ENCODE measurements around the gene LCMT2.

GRCh38 chr15:43347114-43347513, 16.7 kb upstream of the LCMT2 start:
- TF ChIP-seq, protein P1, sequence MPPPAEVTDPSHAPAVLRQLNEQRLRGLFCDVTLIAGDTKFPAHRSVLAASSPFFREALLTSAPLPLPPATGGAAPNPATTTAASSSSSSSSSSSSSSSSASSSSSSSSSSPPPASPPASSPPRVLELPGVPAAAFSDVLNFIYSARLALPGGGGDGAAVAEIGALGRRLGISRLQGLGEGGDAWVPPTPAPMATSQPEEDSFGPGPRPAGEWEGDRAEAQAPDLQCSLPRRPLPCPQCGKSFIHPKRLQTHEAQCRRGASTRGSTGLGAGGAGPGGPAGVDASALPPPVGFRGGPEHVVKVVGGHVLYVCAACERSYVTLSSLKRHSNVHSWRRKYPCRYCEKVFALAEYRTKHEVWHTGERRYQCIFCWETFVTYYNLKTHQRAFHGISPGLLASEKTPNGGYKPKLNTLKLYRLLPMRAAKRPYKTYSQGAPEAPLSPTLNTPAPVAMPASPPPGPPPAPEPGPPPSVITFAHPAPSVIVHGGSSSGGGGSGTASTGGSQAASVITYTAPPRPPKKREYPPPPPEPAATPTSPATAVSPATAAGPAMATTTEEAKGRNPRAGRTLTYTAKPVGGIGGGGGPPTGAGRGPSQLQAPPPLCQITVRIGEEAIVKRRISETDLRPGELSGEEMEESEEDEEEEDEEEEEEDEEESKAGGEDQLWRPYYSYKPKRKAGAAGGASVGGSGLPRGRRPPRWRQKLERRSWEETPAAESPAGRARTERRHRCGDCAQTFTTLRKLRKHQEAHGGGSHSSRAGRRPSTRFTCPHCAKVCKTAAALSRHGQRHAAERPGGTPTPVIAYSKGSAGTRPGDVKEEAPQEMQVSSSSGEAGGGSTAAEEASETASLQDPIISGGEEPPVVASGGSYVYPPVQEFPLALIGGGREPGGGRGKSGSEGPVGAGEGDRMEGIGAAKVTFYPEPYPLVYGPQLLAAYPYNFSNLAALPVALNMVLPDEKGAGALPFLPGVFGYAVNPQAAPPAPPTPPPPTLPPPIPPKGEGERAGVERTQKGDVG (CRISPR knock-in tag; IDR thresholded peaks at IDR 0.05): no peak
- TF ChIP-seq TCF3 (IDR thresholded peaks at IDR 0.05; ENCODE audit: borderline replicate concordance, insufficient read depth, low read depth, low read length): no peak
- TF ChIP-seq E2F4 (IDR thresholded peaks at IDR 0.05; ENCODE audit: low read depth, low read length): no peak
- TF ChIP-seq STAT3 (IDR thresholded peaks at IDR 0.05; ENCODE audit: low read depth, low read length): no peak
- TF ChIP-seq CTCF (IDR thresholded peaks at IDR 0.05 in 2 of 3, conservative IDR thresholded peaks at IDR 0.05 in 1 of 3; ENCODE audit: control insufficient read depth in 2 of 3, extremely low read depth in 1 of 3, insufficient read depth in 1 of 3, low read depth in 3 of 3, low read length in 3 of 3): no peak
- no peak for TF ChIP-seq IKZF1 (conservative IDR thresholded peaks at IDR 0.05)
- TF ChIP-seq HDAC2 (IDR thresholded peaks at IDR 0.05): no peak
- no peak for TF ChIP-seq RAD21 (IDR thresholded peaks at IDR 0.05; ENCODE audit: insufficient read depth, low read depth, low read length)
- TF ChIP-seq, protein P2, sequence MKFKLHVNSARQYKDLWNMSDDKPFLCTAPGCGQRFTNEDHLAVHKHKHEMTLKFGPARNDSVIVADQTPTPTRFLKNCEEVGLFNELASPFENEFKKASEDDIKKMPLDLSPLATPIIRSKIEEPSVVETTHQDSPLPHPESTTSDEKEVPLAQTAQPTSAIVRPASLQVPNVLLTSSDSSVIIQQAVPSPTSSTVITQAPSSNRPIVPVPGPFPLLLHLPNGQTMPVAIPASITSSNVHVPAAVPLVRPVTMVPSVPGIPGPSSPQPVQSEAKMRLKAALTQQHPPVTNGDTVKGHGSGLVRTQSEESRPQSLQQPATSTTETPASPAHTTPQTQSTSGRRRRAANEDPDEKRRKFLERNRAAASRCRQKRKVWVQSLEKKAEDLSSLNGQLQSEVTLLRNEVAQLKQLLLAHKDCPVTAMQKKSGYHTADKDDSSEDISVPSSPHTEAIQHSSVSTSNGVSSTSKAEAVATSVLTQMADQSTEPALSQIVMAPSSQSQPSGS (IDR thresholded peaks at IDR 0.05; ENCODE audit: low read length): no peak
- no peak for TF ChIP-seq JUNB (IDR thresholded peaks at IDR 0.05)
- TF ChIP-seq USF2 (IDR thresholded peaks at IDR 0.05; ENCODE audit: borderline replicate concordance, low read depth, low read length): no peak
- TF ChIP-seq SRF (IDR thresholded peaks at IDR 0.05; ENCODE audit: low read depth in 2 of 2, low read length in 2 of 2): no peak
- TF ChIP-seq SUZ12 (IDR thresholded peaks at IDR 0.05; ENCODE audit: unreplicated experiment): no peak

Measured in GM12878 (cell line).